HG02588 (cell line): ENCODE results near the gene ADAMTS2.
"Not testable (repeated sequence)": the region's sequence is repeated elsewhere in the genome, so short reads cannot be mapped to it uniquely, and the experiment has no call there.

Experiments used
- ATAC-seq: cut with Tn5 transposase; IDR thresholded peaks from one replicate; pipeline ENCODE4 v1.9.1; 2021; ENCODE audit warnings: mild to moderate bottlenecking, moderate library complexity; ENCODE audit not compliant: unreplicated experiment

The ADAMTS2 gene

DNA sequence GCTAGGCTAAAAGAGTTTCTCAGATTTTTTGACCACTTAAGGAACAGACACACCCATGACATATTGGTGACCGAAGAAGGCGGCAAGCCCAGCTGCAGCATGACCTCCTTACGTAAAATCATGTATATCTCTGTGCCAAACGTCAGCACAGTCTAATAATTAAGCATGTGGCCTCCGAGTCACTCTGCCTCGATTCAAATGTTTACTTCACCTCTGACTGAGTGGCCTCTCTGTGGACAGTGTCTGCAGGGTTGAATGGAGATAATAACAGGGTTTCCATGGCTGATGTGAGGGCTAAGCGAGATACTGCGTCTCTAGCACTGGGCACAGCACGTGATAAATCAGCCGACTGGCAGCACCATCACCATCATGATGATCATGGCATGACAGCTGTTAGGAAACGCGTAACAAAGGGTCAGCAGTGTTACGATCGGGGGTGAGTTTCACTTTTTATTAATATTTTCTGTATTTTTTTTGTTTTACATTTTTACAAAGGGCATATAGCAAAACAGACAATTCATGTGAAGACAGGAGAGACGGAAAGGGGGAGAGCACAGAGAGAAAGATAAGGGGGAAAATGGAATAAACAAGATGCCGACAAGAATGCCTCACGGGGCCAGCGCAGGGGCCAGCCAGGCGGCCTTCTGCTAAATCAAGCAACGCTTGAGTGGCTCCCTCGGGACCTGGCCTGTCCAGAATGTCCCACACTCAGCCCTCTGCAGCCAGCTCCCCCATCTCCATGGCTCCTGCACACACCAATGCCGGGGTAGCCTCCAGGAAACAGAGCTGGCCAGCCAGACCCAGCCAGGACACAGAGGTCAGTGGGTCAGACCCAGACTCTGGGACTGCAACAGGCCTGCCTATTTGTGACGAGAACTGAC lies 60.3 kb downstream of the ADAMTS2 start:
- ATAC-seq: no peak

- ATAC-seq: not testable (repeated sequence)
These were observed 61.4 kb downstream of the ADAMTS2 start for GRCh38 chr5:179283908-179284307.

DNA sequence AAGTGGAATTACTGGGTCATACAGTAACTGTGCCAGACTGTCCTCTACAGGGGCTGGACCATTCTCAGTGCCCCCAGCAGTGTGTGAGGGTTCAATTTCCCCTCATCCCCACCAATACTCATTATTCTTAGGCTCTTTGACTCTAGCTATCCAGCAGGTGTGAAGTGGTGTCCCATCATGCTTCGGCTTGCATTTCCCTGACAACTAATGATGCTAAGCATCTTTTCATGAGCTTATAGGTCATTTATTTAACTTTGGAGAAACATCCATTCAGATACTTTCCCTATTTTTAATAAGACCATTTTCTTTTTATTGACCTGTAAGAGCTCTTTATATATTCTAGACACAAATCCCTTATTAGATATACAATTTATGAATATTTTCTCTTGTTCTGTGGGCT lies 63.6 kb downstream of the ADAMTS2 start:
- no peak for ATAC-seq

GRCh38 chr5:179280095-179280490 lies 65.2 kb downstream of the ADAMTS2 start:
- ATAC-seq: no peak

- ATAC-seq: no peak
These were observed 65.7 kb downstream of the ADAMTS2 start for GRCh38 chr5:179279347-179280094.

DNA sequence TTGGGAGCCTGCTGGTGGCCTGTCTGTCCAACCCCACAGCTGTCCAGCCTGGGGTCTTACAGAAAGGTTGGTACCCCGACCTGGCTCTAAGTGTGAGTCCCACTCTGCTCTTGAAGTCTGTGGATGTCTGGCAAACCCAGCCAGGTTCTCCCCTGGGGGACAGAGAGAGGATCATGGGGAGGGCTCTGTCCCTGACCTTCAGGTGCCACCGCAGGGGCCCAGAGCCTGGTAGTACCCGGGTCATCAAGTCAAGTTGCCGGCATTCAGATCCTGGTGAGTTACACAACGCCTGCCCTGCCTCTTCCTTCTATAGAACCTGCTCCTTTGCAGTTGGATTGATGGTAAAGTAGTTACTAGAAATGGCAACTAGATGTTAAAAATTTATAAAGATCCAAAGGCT lies 66.7 kb downstream of the ADAMTS2 start:
- ATAC-seq: no peak

DNA sequence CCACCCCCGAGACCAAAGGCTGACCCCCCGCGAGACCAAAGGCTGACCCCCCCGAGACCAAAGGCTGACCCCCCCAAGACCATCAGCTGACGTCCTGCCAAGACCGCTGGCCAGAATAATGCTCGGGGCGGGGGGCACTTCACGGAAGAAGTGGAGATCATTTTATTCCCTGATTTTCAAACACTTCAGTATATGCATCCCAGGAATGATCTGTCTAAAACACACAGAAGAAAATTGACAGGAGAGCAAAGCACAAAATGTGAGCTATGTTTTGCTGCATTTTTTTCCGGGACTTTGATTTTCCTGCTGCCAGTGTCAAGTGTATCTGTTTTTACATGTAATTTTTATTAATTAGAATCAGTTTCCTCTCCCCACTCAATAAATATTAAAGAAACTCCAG lies 67.1 kb downstream of the ADAMTS2 start:
- ATAC-seq: no peak

DNA sequence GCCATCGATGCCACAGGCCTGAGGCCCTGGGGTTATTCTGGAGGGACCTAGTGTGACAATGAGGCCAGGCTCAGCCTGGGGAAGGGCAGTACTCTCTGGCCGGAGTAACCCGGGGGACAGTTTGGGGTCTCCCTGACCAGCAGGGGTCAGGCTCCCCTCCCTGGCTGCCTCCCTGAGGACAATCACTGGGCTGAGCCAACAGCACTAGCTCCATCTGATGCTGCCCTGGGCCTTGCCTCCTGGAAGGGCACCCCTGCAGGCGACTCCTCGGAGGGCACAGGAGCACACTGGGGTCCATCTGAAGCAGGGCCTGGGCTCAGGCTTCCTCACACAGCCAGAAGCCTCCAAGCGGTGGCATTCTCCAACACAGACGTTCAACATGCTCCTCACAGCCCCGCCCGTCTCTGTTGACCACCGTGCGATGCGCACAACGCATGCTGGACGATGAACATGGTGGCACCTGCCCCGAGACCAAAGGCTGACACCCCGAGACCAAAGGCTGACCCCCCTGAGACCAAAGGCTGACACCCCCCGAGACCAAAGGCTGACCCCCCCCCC lies 68.3 kb downstream of the ADAMTS2 start:
- no peak for ATAC-seq

DNA sequence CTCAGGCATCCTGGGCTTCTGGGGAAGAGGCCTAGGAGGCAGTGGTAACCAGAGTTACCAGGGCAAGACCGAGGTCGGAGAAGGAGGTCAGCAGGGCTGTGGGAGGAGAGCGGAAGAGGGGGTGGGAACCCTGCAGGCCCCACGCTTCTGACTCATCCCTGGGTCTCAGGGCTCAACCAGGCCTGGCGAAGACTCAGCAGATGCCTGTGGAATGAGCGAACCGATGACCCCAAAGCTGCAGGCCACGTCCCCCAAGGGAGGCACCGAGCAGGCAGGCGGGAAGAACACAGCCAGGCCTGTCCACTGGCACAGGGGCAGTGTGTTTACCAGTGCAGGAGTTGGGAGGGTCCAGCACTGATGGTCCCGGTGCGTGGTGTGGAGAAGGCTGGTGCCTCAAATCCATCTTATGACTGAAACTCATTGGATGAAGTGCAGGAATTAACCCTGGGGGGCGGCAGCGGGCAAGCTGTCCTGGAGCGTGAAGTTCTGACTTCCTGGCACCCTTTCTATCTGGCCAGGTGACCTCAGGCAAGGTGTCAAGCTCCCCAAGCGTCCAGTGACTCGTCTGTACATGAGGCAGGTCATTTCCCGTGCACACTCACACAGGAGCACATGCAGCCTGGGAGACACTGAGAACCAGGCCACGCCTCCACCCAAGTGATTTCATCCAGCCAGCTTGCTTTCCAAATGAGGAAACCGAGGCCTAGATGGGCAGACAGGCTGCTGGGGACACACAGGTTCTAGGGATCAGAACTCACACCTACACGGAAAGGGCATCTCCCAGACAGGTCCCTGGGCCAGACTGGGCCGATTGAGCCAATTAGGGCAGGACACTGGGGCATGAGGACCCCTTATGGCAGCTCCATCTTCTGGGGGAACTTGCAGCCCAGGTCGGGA lies 69.1 kb downstream of the ADAMTS2 start:
- no peak for ATAC-seq

- no peak for ATAC-seq
These were observed 69.8 kb downstream of the ADAMTS2 start for GRCh38 chr5:179275381-179275878.

GRCh38 chr5:179274321-179275315 lies 70.6 kb downstream of the ADAMTS2 start:
- ATAC-seq: no peak

DNA sequence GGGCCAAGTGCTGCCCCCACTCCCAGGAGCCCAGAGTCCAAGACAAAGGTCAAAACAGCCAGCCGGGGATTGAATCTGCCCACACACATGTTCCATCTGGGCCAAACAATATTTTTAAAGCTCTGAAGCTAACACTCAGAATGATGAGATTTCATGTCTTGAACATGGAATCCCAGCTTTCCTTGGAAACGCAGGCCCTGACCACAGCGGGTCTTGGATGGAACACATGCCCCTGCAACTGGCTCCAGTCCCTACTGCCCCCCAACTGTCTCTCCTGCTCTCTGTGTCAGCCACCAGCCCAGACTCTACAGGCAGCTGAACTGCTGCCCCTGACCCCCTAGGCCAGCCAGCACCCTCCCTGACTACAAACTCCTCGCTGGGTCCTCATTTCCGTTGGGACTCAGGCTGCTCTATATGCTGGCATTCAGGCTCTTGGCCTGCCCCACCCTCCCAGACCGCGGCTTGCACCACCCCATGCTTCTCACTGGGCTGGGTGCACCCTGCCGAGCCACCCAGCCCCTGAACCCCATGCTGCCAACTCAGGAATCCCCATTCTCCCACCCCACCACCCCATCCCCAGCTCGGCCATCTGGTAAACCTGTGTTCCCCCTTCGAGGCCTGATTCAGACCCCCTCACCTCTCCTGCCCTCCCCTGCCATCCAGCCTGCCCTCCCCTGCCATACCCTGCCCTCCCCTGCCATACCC lies 71.7 kb downstream of the ADAMTS2 start:
- no peak for ATAC-seq

DNA sequence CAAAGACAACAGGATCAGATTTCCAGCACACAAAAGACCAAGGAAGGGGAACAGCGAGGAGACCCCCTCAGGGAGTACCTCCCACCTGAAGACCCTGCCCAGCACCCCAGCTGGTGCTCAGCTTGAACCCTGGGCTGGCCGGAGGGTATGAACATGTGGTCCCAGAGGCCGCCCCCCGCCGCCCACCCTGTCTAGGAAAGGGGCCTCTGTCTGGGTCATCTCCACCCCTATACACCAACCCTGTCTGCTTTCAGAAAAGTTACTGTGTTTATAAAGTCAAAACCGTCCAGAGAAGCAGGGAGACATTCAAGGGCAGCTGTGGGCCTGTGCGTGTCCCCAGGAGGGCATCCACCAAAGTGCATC lies 72.2 kb downstream of the ADAMTS2 start:
- ATAC-seq: no peak

DNA sequence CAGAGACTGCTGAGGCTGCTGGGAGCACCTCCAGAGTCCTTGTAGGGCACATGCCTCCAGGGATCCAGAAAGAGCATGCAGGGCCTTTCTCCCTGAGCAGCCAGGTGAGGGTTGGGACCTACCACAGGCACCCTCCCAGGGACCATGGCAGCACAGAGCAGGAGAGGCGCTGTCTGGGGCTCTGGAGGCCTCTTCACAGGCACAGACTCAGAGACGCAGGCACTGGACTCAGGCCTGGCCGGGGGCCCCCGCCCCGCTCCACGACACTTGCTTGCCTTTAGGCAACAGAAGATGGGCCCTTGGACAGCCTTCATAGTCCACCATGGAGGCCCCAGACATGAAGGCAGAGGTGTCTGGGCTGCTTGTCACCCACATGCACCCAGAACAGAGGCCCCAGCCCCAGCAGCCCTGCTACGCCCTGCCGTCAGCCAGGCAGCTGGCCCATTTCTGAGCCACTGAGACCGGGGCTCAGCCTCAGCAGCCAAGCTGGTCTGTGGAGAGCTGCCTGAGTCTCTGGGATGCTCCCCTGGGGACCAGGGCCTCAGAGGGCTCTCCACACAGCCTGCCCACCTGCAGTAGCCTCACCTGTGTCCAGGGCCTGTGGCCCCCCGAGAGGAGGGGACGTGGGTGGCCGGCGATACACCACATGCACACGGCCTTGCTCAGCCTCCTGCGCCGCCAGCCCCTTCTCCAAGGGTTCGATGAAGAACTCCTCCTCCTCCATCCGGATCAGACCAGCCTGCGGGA lies 72.8 kb downstream of the ADAMTS2 start:
- ATAC-seq: no peak

DNA sequence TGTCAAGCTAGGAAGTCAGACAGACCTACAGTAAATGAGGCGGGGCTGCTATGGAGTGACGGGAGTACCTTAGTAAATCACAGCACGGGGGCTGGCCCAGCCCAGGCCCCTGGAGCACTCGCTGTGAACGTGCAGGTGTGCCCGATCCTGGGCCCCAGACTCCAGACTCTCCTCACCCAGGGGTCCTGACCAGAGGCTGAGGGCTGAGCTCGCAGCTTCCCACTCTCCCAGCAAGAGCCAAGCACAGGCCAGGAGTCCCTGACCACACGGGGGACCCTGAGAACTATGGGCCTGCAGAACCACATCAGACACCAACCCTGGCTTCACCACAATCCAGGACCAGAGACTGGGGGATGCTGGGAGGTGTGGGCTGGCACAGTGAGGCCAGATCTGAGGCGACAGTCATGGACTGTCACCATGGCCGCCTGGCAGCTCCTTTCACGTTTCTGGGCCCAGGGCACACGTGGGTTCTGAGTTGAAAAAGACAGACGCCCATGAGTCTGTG lies 73.4 kb downstream of the ADAMTS2 start:
- ATAC-seq: no peak

- ATAC-seq: no peak
These were observed 73.9 kb downstream of the ADAMTS2 start for GRCh38 chr5:179271428-179271734.

- no peak for ATAC-seq
These were observed 74.5 kb downstream of the ADAMTS2 start for GRCh38 chr5:179270581-179271427.
